K562 (cell line): ENCODE results near the gene EHBP1. TPM values are rescaled to one million over a fixed set of nuclear protein-coding genes. Genes with fewer than 3 reads are reported as not detected.

ENCODE experiments used
- ATAC-seq: fragments of 200-7000 bp; cut with Tn5 transposase; 3 replicates; pipeline ENCODE4 v1.9.1; 2020; ENCODE audit warnings: moderate library complexity
- BruUV-seq: library from RNA; stranded (reverse); fragments of 400-500 nt; replicated peaks from 2 replicates; lab custom pipeline; 2021; lab: Mats Ljungman, UMichigan
- CTCF ChIA-PET: fragments of 300-600 bp; formaldehyde crosslinking; extraction: SDS; loops from one replicate; lab custom pipeline; 2021; ENCODE audit warnings: low intra/inter-chr PET ratio; lab: Yijun Ruan, JAX
- POLR2A ChIA-PET: fragments of 300-600, 350-650 bp; sonication (Branson Sonifier 250); formaldehyde crosslinking; extraction: SDS; loops from one replicate; lab custom pipeline; 2021; ENCODE audit warnings: antibody characterized with exemption, inconsistent platforms; lab: Yijun Ruan, JAX
- DNase-seq, 4 experiments: peaks; one replicate each; pipeline versions ENCODE4 v3.0.0 to v3.0.0-alpha.2; 2011 to 2018; ENCODE audit warnings: low spot score in 3 of 4, mixed read lengths in 3 of 4; ENCODE audit errors: extremely low read depth in 1 of 4
- FAIRE-seq: peaks from 2 replicates; lab custom pipeline; 2011; peaks lifted over from hg19 to GRCh38; lab: Jason Lieb, UNC
- H2AFZ ChIP-seq: 2 replicates; pipeline ENCODE4 v1.6.0; 2011; ENCODE audit warnings: low read depth, low read length, control low read depth, inconsistent platforms
- H3K27ac ChIP-seq: fragments of 200-600 bp; 3 replicates; pipeline ENCODE4 v1.8.0; 2011; ENCODE audit warnings: low read depth, mild to moderate bottlenecking, control low read depth, inconsistent platforms, low read length, moderate library complexity, mixed read lengths; ENCODE audit errors: extremely low read depth
- H3K27me3 ChIP-seq, 2 experiments: fragments of 300-600 bp in 1 of 2; 2 replicates in 1 of 2; 3 replicates in 1 of 2; pipeline versions ENCODE4 v1.6.0 to v1.8.0; 2011; ENCODE audit warnings: inconsistent platforms in 2 of 2, low read length in 2 of 2, mild to moderate bottlenecking in 1 of 2, mixed read lengths in 1 of 2, moderate library complexity in 1 of 2; ENCODE audit not compliant: control insufficient read depth in 2 of 2, insufficient read depth in 2 of 2
- H3K36me3 ChIP-seq: fragments of 300-600 bp; 3 replicates; pipeline ENCODE4 v1.8.0; 2011; ENCODE audit warnings: mild to moderate bottlenecking, low read length, inconsistent platforms; ENCODE audit not compliant: control insufficient read depth, insufficient read depth
- H3K4me1 ChIP-seq, 2 experiments: fragments of 200-600 bp in 1 of 2; replicated peaks in 1 of 2; 2 replicates in 1 of 2; 3 replicates in 1 of 2; pipeline versions ENCODE4 v1.5.1 to v1.8.0; 2011; ENCODE audit warnings: inconsistent platforms in 2 of 2, low read length in 2 of 2, mild to moderate bottlenecking in 1 of 2, mixed read lengths in 1 of 2, moderate library complexity in 1 of 2; ENCODE audit not compliant: control insufficient read depth in 2 of 2, insufficient read depth in 2 of 2
- H3K4me2 ChIP-seq: 2 replicates; pipeline ENCODE4 v1.6.1; 2011; ENCODE audit warnings: low read length, control low read depth, inconsistent platforms, mixed read lengths; ENCODE audit not compliant: insufficient read depth
- H3K4me3 ChIP-seq: fragments of 200-600 bp; sonication (generic), shearing (Covaris generic); 2 replicates; pipeline ENCODE4 v1.5.1; 2016; ENCODE audit warnings: control low read depth, inconsistent platforms
- H3K79me2 ChIP-seq: fragments of 200-600 bp; 3 replicates; pipeline ENCODE4 v1.8.0; 2011; ENCODE audit warnings: low read length, inconsistent platforms; ENCODE audit not compliant: control insufficient read depth, insufficient read depth
- H3K9ac ChIP-seq, 2 experiments: 2 replicates each; pipeline versions ENCODE4 v1.6.0 to v1.6.1; 2011; ENCODE audit warnings: low read depth in 2 of 2, low read length in 2 of 2, control low read depth in 1 of 2, inconsistent platforms in 1 of 2, mild to moderate bottlenecking in 1 of 2, mixed read lengths in 1 of 2; ENCODE audit not compliant: insufficient read depth in 1 of 2
- H3K9me1 ChIP-seq: one replicate; pipeline ENCODE4 v1.6.0; 2011; ENCODE audit warnings: inconsistent platforms, mild to moderate bottlenecking, low read length, moderate library complexity; ENCODE audit not compliant: control insufficient read depth, insufficient read depth
- H3K9me3 ChIP-seq: replicated peaks from 2 replicates; pipeline ENCODE4 v1.5.1; 2011; ENCODE audit warnings: low read depth, low read length, inconsistent platforms; ENCODE audit not compliant: control insufficient read depth, insufficient read depth
- H4K20me1 ChIP-seq: replicated peaks from 2 replicates; pipeline ENCODE4 v1.6.1; 2011; ENCODE audit warnings: low read length, inconsistent platforms, mixed read lengths; ENCODE audit not compliant: control insufficient read depth, insufficient read depth
- BACH1 ChIP-seq: fragments of 200-800 bp; sonication (Bioruptor generic); IDR thresholded peaks from 2 replicates; pipeline ENCODE4 v1.6.1; 2016; ENCODE audit warnings: missing genetic modification characterization, missing compliant biosample characterization
- HEY1 ChIP-seq: fragments of 250-450 bp; sonication (Bioruptor Pico); IDR thresholded peaks from 2 replicates; pipeline ENCODE4 v1.5.0; 2020; ENCODE audit warnings: mild to moderate bottlenecking, moderate library complexity, borderline replicate concordance
- HIVEP1 ChIP-seq: fragments of 250-450 bp; sonication (Bioruptor Pico); IDR thresholded peaks from 2 replicates; pipeline ENCODE4 v1.4.0; 2020; ENCODE audit warnings: mild to moderate bottlenecking
- HNRNPUL1 ChIP-seq: fragments of 200-400 bp; formaldehyde crosslinking; IDR thresholded peaks from 2 replicates; pipeline ENCODE4 v1.6.1; 2017; ENCODE audit warnings: low read length
- in situ Hi-C: fragments of 300-500 bp; cut with MboI; formaldehyde crosslinking; loops from 4 replicates; pipeline ENCODE4 v1.15.0; 2018; ENCODE audit warnings: inconsistent platforms, mixed read lengths
- intact Hi-C: fragments of 100-400 bp; cut with micrococcal nuclease; formaldehyde crosslinking; loops from 2 replicates; pipeline ENCODE4 v1.14.2; 2022
- polyA plus RNA-seq, 8 experiments: library from polyadenylated mRNA; depleted of rRNA in 4 of 8; stranded (reverse) in 5 of 8; unstranded in 3 of 8; fragments of >200 nt; fragmentation: Nextera tagmentation in 2 of 8; fragmentation: Illumina TruSeq in 1 of 8; extraction: Ambion mirVana in 2 of 8; extraction: Trizol in 1 of 8; gene quantifications; 2 replicates each; pipeline versions ENCODE4 v1.2.1 to v1.2.3, GENCODE V29; 2011 to 2014; ENCODE audit warnings: inconsistent platforms in 1 of 8, missing spikeins in 1 of 8
- total RNA-seq, 7 experiments: library from RNA; depleted of rRNA in 6 of 7; stranded (reverse); fragments of >200 nt in 6 of 7; fragmentation: Illumina TruSeq in 2 of 7; extraction: Trizol in 2 of 7; gene quantifications; 2 replicates each; pipeline versions ENCODE4 v1.2.1 to v1.2.3, GENCODE V29; 2011 to 2021; ENCODE audit warnings: low replicate concordance in 1 of 7
- TF ChIP-seq, protein P1 (sequence below), 2 experiments: fragments of 450-650 bp in 1 of 2; sonication (generic) in 1 of 2; formaldehyde crosslinking in 1 of 2; IDR thresholded peaks; 2 replicates each; pipeline versions ENCODE4 v1.7.1 to v1.9.0; 2016 to 2022; ENCODE audit warnings: inconsistent platforms in 1 of 2, mild to moderate bottlenecking in 1 of 2, missing genetic modification reagents in 1 of 2
- TF ChIP-seq, protein P2 (sequence below), 2 experiments: IDR thresholded peaks; 2 replicates each; pipeline ENCODE4 v1.6.1; 2012; ENCODE audit warnings: improper control_type of control experiment in 2 of 2, low read depth in 2 of 2, low read length in 2 of 2, borderline replicate concordance in 1 of 2
- TF ChIP-seq, protein P3 (sequence below): fragments of 250-450 bp; sonication (Bioruptor Pico); IDR thresholded peaks from 2 replicates; pipeline ENCODE4 v1.4.0; 2020; ENCODE audit warnings: mild to moderate bottlenecking

EHBP1 gene
- total and polyA plus RNA-seq, 9 of the 15 experiments (the other 6 are each of a cell fraction or from before 2014, with no cell fraction given), result 8.9 to 26.6 (median 19.3) TPM

DNA sequence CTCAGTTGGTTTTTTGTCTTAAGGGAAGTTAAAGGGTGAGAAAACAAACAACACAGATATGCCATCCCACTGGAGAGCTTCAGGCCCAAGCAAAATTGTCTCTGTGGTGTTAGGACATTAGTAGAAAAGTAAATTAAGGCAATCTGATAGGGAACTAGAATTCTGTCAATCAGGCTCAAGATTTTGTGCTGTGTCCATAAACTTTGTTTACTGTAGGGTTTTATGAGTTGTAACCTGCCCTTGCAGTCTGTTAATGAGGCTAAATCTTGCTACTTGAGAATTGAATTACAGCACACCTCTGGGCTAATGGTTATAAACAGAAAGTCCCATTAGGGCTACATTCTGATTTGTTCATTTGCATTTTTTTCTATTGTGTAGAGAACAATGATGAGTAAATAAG, 267.1 kb downstream of the EHBP1 start:
- Histone ChIP-seq H3K27ac (no peak overlapping the region), H3K79me2 (no peaks in the 10 kb centered on the region), H3K9me3 (no peaks in the 10 kb centered on the region), H3K4me3 (no peak overlapping the region), H3K36me3 (no peaks in the 10 kb centered on the region), H3K4me2 (no peak overlapping the region), H2AFZ (no peak overlapping the region), H3K4me1 (no peaks in the 10 kb centered on the region), H3K9ac (no peak overlapping the region), H3K27me3 (no peaks in the 10 kb centered on the region), H3K9me1 (no peaks in the 10 kb centered on the region), H4K20me1 (no peaks in the 10 kb centered on the region)
- DNase-seq (no peak), ATAC-seq (no peak), FAIRE-seq (no peak)
- POLR2A ChIA-PET, result interaction anchor here (1.0 kb wide), 1 partner anchor 113 kb away, joined by 3 read pairs; no protein-coding TSS in a partner anchor
- in situ Hi-C loops, result no loop called here
- no TSS peak for BruUV-seq
- CTCF ChIA-PET, result no interaction called here
- intact Hi-C loops, result no loop called here
- no peak for TF ChIP-seq HNRNPUL1
- no peak for TF ChIP-seq HIVEP1 (CRISPR knock-in tag)
- TF ChIP-seq, protein P1, sequence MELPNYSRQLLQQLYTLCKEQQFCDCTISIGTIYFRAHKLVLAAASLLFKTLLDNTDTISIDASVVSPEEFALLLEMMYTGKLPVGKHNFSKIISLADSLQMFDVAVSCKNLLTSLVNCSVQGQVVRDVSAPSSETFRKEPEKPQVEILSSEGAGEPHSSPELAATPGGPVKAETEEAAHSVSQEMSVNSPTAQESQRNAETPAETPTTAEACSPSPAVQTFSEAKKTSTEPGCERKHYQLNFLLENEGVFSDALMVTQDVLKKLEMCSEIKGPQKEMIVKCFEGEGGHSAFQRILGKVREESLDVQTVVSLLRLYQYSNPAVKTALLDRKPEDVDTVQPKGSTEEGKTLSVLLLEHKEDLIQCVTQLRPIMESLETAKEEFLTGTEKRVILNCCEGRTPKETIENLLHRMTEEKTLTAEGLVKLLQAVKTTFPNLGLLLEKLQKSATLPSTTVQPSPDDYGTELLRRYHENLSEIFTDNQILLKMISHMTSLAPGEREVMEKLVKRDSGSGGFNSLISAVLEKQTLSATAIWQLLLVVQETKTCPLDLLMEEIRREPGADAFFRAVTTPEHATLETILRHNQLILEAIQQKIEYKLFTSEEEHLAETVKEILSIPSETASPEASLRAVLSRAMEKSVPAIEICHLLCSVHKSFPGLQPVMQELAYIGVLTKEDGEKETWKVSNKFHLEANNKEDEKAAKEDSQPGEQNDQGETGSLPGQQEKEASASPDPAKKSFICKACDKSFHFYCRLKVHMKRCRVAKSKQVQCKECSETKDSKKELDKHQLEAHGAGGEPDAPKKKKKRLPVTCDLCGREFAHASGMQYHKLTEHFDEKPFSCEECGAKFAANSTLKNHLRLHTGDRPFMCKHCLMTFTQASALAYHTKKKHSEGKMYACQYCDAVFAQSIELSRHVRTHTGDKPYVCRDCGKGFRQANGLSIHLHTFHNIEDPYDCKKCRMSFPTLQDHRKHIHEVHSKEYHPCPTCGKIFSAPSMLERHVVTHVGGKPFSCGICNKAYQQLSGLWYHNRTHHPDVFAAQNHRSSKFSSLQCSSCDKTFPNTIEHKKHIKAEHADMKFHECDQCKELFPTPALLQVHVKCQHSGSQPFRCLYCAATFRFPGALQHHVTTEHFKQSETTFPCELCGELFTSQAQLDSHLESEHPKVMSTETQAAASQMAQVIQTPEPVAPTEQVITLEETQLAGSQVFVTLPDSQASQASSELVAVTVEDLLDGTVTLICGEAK (IDR thresholded peaks at IDR 0.05), result no peak
- TF ChIP-seq, protein P1 (CRISPR knock-in tag; IDR thresholded peaks at IDR 0.05), result no peak
- TF ChIP-seq, protein P2, sequence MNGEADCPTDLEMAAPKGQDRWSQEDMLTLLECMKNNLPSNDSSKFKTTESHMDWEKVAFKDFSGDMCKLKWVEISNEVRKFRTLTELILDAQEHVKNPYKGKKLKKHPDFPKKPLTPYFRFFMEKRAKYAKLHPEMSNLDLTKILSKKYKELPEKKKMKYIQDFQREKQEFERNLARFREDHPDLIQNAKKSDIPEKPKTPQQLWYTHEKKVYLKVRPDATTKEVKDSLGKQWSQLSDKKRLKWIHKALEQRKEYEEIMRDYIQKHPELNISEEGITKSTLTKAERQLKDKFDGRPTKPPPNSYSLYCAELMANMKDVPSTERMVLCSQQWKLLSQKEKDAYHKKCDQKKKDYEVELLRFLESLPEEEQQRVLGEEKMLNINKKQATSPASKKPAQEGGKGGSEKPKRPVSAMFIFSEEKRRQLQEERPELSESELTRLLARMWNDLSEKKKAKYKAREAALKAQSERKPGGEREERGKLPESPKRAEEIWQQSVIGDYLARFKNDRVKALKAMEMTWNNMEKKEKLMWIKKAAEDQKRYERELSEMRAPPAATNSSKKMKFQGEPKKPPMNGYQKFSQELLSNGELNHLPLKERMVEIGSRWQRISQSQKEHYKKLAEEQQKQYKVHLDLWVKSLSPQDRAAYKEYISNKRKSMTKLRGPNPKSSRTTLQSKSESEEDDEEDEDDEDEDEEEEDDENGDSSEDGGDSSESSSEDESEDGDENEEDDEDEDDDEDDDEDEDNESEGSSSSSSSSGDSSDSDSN (IDR thresholded peaks at IDR 0.05; ENCODE audit: borderline replicate concordance in 1 of 2, low read depth in 2 of 2, low read length in 2 of 2), result no peak
- TF ChIP-seq, protein P3, sequence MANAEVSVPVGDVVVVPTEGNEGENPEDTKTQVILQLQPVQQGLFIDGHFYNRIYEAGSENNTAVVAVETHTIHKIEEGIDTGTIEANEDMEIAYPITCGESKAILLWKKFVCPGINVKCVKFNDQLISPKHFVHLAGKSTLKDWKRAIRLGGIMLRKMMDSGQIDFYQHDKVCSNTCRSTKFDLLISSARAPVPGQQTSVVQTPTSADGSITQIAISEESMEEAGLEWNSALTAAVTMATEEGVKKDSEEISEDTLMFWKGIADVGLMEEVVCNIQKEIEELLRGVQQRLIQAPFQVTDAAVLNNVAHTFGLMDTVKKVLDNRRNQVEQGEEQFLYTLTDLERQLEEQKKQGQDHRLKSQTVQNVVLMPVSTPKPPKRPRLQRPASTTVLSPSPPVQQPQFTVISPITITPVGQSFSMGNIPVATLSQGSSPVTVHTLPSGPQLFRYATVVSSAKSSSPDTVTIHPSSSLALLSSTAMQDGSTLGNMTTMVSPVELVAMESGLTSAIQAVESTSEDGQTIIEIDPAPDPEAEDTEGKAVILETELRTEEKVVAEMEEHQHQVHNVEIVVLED (CRISPR knock-in tag), result no peak
- TF ChIP-seq HEY1 (CRISPR knock-in tag), result no peak
- TF ChIP-seq BACH1 (tag), result no peak
